ENCODE data around the gene MAPK4. TPM values are rescaled to one million over a fixed set of nuclear protein-coding genes. Genes with fewer than 3 reads are reported as not detected.
"Not testable (repeated sequence)": the region's sequence is repeated elsewhere in the genome, so short reads cannot be mapped to it uniquely, and the experiment has no call there.

The MAPK4 gene
- polyA plus RNA-seq, 1 donor: 8.9 TPM

DNA sequence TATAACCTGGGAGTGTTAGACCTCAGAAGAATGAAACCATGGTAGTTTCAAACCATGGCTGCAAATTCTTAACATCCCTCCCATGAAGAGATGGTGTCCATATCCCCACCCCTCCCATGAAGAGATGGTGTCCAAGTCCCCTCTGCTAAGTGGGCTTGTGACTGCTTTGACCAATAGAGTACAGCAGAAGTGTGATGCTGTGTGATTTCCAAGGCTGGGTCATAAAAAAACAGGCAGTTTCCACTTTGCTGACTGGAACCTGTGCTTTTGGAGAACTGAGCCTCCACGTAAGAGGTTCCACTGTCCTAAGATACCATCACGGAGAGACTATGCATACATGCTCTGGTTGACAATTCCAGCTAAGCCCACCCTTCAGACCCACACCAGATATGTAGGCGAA, 194.4 kb downstream of the MAPK4 start:
- no peak for DNase-seq

DNA sequence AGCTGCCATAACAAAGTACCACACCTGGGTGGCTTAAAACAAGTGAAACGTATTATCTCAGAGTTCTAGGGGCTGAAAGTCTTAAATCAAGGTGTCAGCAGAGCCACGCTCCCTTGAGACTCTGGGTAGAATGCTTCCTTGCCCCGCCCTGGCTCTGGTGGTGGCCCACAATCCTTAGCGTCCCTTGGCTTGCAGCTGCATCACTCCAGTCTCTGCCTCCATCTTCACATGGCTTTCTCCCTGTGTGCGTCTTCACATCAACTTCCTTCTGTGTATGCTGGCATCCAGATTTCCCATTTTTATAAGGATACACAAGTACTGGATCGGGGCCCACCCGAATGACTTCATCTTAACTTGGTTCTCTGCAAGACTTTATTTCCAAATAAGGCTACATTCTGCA, 197.5 kb downstream of the MAPK4 start:
- DNase-seq: no peak

DNA sequence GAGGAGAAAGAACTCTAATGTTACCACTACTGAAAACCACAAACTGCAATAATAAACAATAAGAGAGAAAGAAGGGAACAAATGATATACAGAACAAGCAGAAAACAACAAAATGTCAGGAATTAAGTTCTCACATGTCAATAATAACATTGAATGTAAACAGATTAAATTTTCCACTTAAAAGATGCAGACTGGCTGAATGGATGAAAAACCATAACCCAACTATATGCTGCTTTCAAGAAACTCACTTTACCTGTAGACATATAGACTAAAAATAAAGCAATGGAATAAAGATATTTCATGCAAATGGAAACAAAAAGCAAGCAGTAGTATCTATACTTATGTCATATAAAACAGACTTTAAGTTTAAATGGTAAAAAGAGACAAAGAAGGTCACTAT, 209.6 kb downstream of the MAPK4 start:
- no peak for DNase-seq

DNA sequence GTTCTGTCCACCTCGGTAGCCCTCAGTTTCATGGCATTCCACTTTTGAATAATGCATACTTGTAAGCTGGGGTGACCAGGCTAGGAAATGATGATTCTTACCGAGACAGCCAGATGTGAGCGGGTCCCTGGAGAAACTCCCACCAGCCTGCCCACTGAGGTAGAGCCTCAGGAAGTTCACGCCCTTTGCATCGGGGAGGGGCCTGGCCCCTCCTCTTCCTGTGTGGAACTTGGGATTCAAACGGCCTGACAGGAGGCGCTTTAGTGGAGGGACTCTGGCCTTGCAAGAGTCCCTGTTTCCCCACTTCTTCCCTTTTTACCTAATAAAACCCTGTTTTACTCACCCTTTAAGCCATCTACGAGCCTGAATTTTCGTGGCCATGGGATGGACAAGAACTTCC, 215.3 kb downstream of the MAPK4 start:
- no peak for DNase-seq

DNA sequence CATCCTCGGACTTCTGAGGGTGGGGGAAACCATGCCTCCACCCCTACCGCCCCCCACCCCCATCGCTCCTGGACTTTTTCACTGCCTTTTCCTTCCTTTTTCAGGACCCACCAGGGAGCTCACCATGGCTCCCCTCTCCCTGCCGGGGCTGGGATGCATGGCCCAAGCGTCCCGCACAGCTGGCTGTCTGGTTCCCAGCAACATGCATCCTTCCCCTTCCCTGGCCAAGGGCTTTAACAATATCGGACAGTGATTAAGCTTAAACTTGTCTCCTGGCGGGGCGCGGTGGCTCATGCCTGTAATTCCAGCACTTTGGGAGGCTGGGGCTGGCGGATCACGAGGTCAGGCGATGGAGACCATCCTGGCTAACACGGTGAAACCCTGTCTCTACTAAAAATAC, 215.8 kb downstream of the MAPK4 start:
- no peak for DNase-seq

DNA sequence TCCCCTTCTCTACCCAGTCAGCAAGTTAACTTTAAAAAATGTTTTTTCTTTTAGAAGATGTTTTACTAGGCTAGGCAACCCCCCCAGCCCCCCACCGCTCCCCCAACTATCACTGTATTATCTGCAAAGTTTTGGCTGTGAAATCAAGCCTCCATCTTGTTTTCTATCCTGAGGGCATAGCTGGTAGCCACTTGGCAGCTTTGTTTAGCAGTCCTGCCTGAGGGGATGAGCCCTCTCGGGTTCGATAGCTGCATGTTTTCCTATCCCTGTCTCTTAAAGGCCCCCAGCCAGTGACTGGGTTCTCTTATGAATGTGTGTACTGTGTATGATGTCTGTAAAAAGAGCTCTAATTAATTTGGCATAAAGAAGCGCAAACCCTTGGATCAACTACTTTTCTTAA, 216.5 kb downstream of the MAPK4 start:
- DNase-seq: no peak

DNA sequence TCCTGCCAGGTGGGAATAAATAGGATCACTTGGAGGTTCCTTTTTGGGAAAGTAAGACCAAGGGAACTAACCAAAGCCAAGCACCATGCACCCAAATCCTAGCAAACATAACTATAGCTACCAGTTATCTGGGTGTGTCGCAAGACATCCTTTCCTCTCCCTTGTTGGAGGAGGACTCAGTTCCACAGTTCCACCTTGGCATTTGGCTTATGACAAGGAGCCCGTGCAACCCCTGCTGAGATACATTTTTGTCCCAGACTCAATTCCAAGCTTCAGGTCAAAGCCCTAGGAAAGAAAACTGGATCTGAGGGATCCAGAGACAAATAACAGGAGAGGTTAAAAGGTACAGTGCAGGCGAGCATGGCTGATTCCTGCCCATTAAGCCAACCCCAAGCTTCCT, 219.1 kb downstream of the MAPK4 start:
- not testable (repeated sequence) for DNase-seq

Other genes with a start within 250 kb of the MAPK4 start
- 10.0 TPM for gene SKA1, start 185.0 kb upstream of the MAPK4 start, polyA plus RNA-seq (ENCODE audit: insufficient read length)